GM23248 (cell line): ENCODE measurements around the gene LAPTM5. TPM values are rescaled to one million over a fixed set of nuclear protein-coding genes. Genes with fewer than 3 reads are reported as not detected.

Experiments
- DNase-seq: peaks from one replicate; pipeline ENCODE4 v3.0.0-alpha.2; 2015
- H2AFZ ChIP-seq: fragments of 200-600 bp; sonication (generic); 2 replicates; pipeline ENCODE4 v1.6.1; 2016; ENCODE audit warnings: antibody characterized with exemption
- H3F3A ChIP-seq: fragments of 200-600 bp; sonication (generic); 2 replicates; pipeline ENCODE4 v1.6.1; 2016; ENCODE audit warnings: mild to moderate bottlenecking, antibody characterized with exemption, mixed run types; ENCODE audit not compliant: insufficient read depth
- H3K27ac ChIP-seq: fragments of 200-600 bp; sonication (generic); 2 replicates; pipeline ENCODE4 v1.5.1; 2016; ENCODE audit warnings: mild to moderate bottlenecking
- H3K27me3 ChIP-seq: fragments of 200-600 bp; sonication (generic); replicated peaks from 2 replicates; pipeline ENCODE4 v1.6.1; 2016; ENCODE audit warnings: mild to moderate bottlenecking; ENCODE audit not compliant: insufficient read depth
- H3K36me3 ChIP-seq: fragments of 200-600 bp; sonication (generic); 2 replicates; pipeline ENCODE4 v1.6.1; 2016; ENCODE audit warnings: low read depth, mild to moderate bottlenecking
- H3K4me1 ChIP-seq: fragments of 200-600 bp; sonication (generic); 2 replicates; pipeline ENCODE4 v1.6.1; 2016; ENCODE audit warnings: mild to moderate bottlenecking; ENCODE audit not compliant: insufficient read depth
- H3K4me2 ChIP-seq: fragments of 200-600 bp; sonication (generic); one replicate; pipeline ENCODE4 v1.6.1; 2016; ENCODE audit warnings: mild to moderate bottlenecking; ENCODE audit not compliant: unreplicated experiment
- H3K4me3 ChIP-seq: fragments of 200-600 bp; sonication (generic); 2 replicates; pipeline ENCODE4 v1.5.1; 2016; ENCODE audit warnings: mild to moderate bottlenecking
- H3K79me2 ChIP-seq: fragments of 200-600 bp; sonication (generic); 2 replicates; pipeline ENCODE4 v1.6.1; 2016; ENCODE audit warnings: mild to moderate bottlenecking; ENCODE audit not compliant: insufficient read depth
- H3K9ac ChIP-seq: fragments of 200-600 bp; sonication (generic); 2 replicates; pipeline ENCODE4 v1.6.1; 2016; ENCODE audit warnings: mild to moderate bottlenecking
- H3K9me2 ChIP-seq: fragments of 200-600 bp; sonication (generic); 2 replicates; pipeline ENCODE4 v1.6.1; 2016; ENCODE audit warnings: mixed run types, mild to moderate bottlenecking, moderate library complexity; ENCODE audit not compliant: insufficient read depth
- H3K9me3 ChIP-seq: fragments of 200-600 bp; sonication (generic); one replicate; pipeline ENCODE4 v1.6.1; 2017; ENCODE audit warnings: low read depth
- H4K20me1 ChIP-seq: fragments of 200-600 bp; sonication (generic); 2 replicates; pipeline ENCODE4 v1.6.0; 2016; ENCODE audit not compliant: insufficient read depth
- EZH2 ChIP-seq: fragments of 200-600 bp; sonication (generic); IDR thresholded peaks from 2 replicates; pipeline ENCODE4 v1.6.1; 2018; ENCODE audit warnings: antibody characterized with exemption, mild to moderate bottlenecking; ENCODE audit not compliant: insufficient read depth, poor library complexity, severe bottlenecking
- EZH2phosphoT487 ChIP-seq: fragments of 200-600 bp; sonication (generic); IDR thresholded peaks from 2 replicates; pipeline ENCODE4 v1.6.1; 2018; ENCODE audit warnings: antibody characterized with exemption, moderate library complexity, mild to moderate bottlenecking, low read depth; ENCODE audit not compliant: insufficient read depth
- WGBS, 2 experiments: methylation state at CpG; one replicate each; pipeline ENCODE4 v1.1.6; 2015 to 2017; ENCODE audit warnings: low lambda C conversion rate in 2 of 2, low coverage in 1 of 2; ENCODE audit errors: missing lambda C conversion rate in 2 of 2; 5-methylcytosine and 5-hydroxymethylcytosine counted together
- in situ Hi-C: fragments of 300-500 bp; cut with MboI; formaldehyde crosslinking; loops from 2 replicates; pipeline ENCODE4 v1.15.0; 2020
- polyA plus RNA-seq: library from polyadenylated mRNA; unstranded; fragments of >200 nt; fragmentation: Nextera tagmentation; extraction: Ambion mirVana; gene quantifications from 2 replicates; pipeline ENCODE4 v1.2.1, GENCODE V29; 2016
- total RNA-seq: library from RNA; depleted of rRNA; stranded (reverse); fragments of >200 nt; shearing (Covaris generic); gene quantifications from 2 replicates; pipeline ENCODE4 v1.2.3, GENCODE V29; 2014

The LAPTM5 gene
- total and polyA plus RNA-seq, 2 experiments from 2014 or later: 0.36 TPM; not detected in 1

GRCh38 chr1:30804352-30804751, 46.8 kb upstream of the LAPTM5 start:
- H3K9me2 ChIP-seq: no peaks in the 10 kb centered on the region
- H3K4me3 ChIP-seq: no peak overlapping the region
- in situ Hi-C loops: loop anchor here (5.0 kb wide), 1 partner anchor 108 kb away; no protein-coding TSS in a partner anchor
- WGBS, 2 experiments: 96% methylated on average over 7 of the region's 7 CpGs
- H4K20me1 ChIP-seq: no peaks in the 10 kb centered on the region
- no peak overlapping the region for H3K4me2 ChIP-seq
- no peaks in the 10 kb centered on the region for H3K36me3 ChIP-seq
- H3K27ac ChIP-seq: no peak overlapping the region
- TF ChIP-seq EZH2 (no peak), EZH2phosphoT487 (no peak)
- no peaks in the 10 kb centered on the region for H3K27me3 ChIP-seq
- no peak for DNase-seq
- H3F3A ChIP-seq: peaks cover 5% of the 10 kb centered on the region; the same call in 1 of the 2 replicates
- no peak overlapping the region for H3K9ac ChIP-seq
- no peaks in the 10 kb centered on the region for H3K79me2 ChIP-seq
- no peak overlapping the region for H2AFZ ChIP-seq
- no peaks in the 10 kb centered on the region for H3K9me3 ChIP-seq
- H3K4me1 ChIP-seq: peaks cover 18% of the 10 kb centered on the region

DNA sequence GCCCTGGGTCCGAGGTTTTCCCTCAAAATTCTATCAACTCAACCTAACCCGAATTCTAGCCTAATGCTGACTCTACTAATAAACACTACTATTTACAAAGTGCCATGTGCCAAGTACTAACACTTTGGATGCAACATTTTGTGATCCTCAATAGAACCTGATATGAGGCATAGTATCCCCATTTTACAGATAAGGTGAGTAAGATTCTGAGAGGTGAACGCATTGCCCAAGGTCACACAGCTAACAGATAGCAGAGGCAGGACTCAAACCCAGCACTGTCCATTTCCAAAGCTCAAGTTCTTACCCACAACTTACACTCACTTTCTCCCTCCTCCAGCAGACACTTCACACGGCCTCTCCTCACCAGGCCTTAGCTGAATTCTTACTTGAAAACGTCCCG, 46.0 kb upstream of the LAPTM5 start:
- in situ Hi-C loops: loop anchor here (5.0 kb wide), 1 partner anchor 109 kb away; no protein-coding TSS in a partner anchor
- 93 to 95% methylated on average over 6 of the region's 6 CpGs for WGBS, 2 experiments
- no peaks in the 10 kb centered on the region for H3K79me2 ChIP-seq

GRCh38 chr1:30801771-30802198, 44.2 kb upstream of the LAPTM5 start:
- no peaks in the 10 kb centered on the region for H4K20me1 ChIP-seq
- no peaks in the 10 kb centered on the region for H3K9me3 ChIP-seq
- 4% methylated on average over 19 of the region's 19 CpGs for WGBS, 2 experiments
- TF ChIP-seq EZH2phosphoT487 (no peak), EZH2 (no peak)
- H3K9ac ChIP-seq: no peak overlapping the region
- DNase-seq: peak; percentile 72
- no peaks in the 10 kb centered on the region for H3K79me2 ChIP-seq
- no peaks in the 10 kb centered on the region for H3K9me2 ChIP-seq
- in situ Hi-C loops: loop anchor here (5.0 kb wide), 1 partner anchor 111 kb away; no protein-coding TSS in a partner anchor
- H3K4me3 ChIP-seq: no peak overlapping the region
- no peak overlapping the region for H3K27ac ChIP-seq
- H3K4me2 ChIP-seq: no peak overlapping the region
- no peaks in the 10 kb centered on the region for H3K27me3 ChIP-seq
- no peaks in the 10 kb centered on the region for H3K36me3 ChIP-seq
- no peak overlapping the region for H2AFZ ChIP-seq
- H3F3A ChIP-seq: no peaks in the 10 kb centered on the region
- 0 out of 2 replicates have a peak, but pooled peaks cover 3% of the 10 kb centered on the region for H3K4me1 ChIP-seq

More for the DNA sequence above, 46.0 kb upstream of the LAPTM5 start:
- H3K27ac ChIP-seq: no peak overlapping the region
- H3K9me3 ChIP-seq: no peaks in the 10 kb centered on the region
- H3K4me3 ChIP-seq: no peak overlapping the region
- peaks cover 12% of the 10 kb centered on the region for H3K4me1 ChIP-seq
- no peaks in the 10 kb centered on the region for H3K27me3 ChIP-seq
- H3F3A ChIP-seq: no peaks in the 10 kb centered on the region
- H3K9me2 ChIP-seq: no peaks in the 10 kb centered on the region
- no peak for DNase-seq
- H3K4me2 ChIP-seq: no peak overlapping the region
- H3K9ac ChIP-seq: no peak overlapping the region
- no peaks in the 10 kb centered on the region for H4K20me1 ChIP-seq
- no peak overlapping the region for H2AFZ ChIP-seq
- no peaks in the 10 kb centered on the region for H3K36me3 ChIP-seq
- no peak for TF ChIP-seq EZH2
- no peak for TF ChIP-seq EZH2phosphoT487

- no peaks in the 10 kb centered on the region for H3K79me2 ChIP-seq
- H3K4me2 ChIP-seq: no peak overlapping the region
- H3K4me3 ChIP-seq: no peak overlapping the region
- H3K36me3 ChIP-seq: no peaks in the 10 kb centered on the region
- 0 out of 2 replicates have a peak, but pooled peaks cover 3% of the 10 kb centered on the region for H3K4me1 ChIP-seq
- TF ChIP-seq EZH2phosphoT487 (no peak), EZH2 (no peak)
- no peaks in the 10 kb centered on the region for H3K9me2 ChIP-seq
- no peak for DNase-seq
- H3K9ac ChIP-seq: no peak overlapping the region
- in situ Hi-C loops: no loop called here
- H4K20me1 ChIP-seq: no peaks in the 10 kb centered on the region
- H3K9me3 ChIP-seq: no peaks in the 10 kb centered on the region
- no peak overlapping the region for H2AFZ ChIP-seq
- H3F3A ChIP-seq: no peaks in the 10 kb centered on the region
- H3K27me3 ChIP-seq: no peaks in the 10 kb centered on the region
- no peak overlapping the region for H3K27ac ChIP-seq
These were observed 41.6 kb upstream of the LAPTM5 start for GRCh38 chr1:30799233-30799511.
